ENCODE measurements around the gene CDKL4.
"Not testable (repeated sequence)": the region's sequence is repeated elsewhere in the genome, so short reads cannot be mapped to it uniquely, and the experiment has no call there.

Gene CDKL4

GRCh38 chr2:39176997-39177396 is 66.8 kb downstream of the CDKL4 start:
- DNase-seq = no peak

GRCh38 chr2:39175026-39175812 is 68.6 kb downstream of the CDKL4 start:
- DNase-seq = no peak

DNA sequence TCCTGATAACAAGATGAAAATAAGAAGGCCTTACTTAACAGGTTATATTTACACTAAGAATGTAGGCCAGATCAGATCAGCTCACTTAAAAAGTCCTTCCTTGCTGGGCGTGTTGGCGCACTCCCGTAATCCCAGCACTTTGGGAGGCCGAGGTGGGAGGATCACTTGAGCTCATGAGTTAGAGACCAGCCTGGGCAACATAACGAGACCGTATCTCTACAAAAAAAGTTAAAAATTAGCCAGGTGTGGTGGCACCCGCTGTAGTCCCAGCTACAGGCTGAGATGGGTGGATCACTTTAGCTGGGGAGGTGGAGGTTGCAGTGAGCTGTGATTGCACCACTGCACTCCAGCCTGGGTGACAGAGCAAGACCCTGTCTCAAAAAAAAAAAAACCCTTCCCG is 69.7 kb downstream of the CDKL4 start:
- DNase-seq = no peak

DNA sequence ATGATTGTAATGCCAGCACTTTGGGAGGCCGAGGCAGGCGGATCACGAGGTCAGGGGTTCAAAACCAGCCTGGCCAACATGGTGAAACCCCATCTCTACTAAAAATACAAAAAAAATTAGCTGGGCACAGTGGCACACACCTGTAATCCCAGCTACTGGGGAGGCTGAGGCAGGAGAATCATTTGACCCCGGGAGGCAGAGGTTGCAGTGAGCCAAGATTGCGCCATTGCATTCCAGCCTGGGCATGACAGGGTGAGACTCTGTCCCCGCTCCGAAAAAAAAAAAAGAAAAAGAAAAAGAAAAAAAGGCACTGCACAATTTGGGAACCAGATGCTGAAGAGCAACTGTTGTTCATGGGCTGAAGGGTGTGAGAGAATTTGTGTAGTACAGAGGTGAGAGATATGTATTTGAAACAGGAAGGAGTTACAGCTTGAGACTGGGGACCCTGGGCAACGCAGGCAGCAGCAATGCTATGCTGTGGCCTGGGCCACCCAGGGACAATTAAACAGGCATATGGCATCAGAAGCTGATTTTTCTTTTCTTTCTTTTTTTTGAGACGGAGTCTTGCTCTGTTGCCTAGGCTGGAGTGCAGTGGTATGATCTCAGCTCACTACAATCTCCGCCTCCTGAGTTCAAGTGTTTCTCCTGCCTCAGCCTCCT is 71.6 kb downstream of the CDKL4 start:
- not testable (repeated sequence) for DNase-seq

DNA sequence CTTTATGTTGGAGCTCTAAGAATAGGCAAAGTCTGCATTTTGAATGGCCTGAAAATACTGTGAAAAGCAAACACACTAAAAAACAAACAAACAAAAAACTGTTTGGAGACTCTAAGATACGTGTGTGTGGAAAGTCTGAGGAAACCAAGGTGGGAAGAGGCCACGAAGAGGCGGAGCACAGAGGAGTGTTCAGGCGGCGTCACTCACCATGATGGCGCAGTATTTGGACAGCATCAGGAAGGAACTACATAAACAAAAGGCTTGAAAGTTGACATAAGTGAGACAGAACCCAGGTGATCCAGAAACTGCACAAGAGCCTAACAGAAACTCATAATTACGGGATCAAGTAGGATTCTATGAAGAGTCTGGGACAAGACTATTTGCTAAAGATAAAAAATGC is 72.1 kb downstream of the CDKL4 start:
- DNase-seq = no peak

DNA sequence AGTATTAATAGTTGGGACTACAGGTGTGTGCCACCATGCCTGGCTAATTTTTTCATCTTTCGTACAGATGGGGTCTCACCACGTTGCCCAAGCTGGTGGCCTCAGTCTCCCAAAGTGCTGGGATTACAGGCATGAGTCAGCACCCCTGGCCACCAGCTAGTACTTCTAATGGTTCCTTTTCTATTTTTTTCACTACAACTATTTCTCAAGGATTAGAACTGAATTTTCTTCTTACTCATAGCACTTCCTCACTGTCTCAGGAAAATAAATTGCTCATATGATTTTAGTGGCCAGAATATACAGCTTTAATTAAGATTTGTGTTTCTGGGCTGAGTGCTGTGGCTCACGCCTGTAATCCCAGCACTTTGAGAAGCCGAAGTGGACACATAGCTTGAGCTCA is 79.7 kb downstream of the CDKL4 start:
- DNase-seq = no peak

DNA sequence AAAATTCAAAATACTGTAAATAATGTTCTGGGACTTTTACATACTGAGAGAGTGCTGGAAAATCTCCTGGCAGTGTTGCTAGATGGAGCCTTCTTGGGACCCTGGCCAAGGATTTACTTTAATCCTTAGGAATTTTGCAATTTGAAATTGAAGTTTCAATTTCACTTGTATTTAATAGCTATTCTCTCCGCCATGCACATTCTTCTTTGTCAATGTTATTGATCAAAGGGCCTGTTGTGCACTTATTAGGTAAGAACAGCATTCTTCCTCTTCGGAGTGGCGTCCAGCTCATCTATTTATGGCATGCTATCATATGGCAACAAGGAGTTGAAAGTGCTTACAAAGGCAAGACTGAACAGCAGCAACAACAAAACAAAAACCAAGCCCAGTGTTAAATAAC is 82.8 kb downstream of the CDKL4 start:
- DNase-seq = no peak

DNA sequence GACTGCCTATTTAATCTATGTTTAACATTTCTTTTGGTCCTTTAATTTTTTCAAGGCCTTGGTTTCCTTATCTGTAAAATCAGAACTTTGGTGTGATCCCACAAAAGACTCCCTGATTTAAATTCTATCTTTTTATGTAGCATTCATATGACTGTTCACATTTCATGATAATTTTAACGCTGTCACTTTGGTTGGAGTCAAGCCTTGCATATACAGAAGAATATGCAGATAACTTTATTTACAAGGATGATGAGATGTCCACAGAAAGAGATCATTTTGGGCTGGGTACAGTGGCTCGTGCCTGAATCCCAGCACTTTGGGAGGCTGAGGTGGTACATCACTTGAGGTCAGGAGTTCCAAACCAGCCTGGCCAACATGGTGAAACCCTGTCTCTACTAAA is 84.5 kb downstream of the CDKL4 start:
- no peak for DNase-seq

GRCh38 chr2:39158351-39158750 is 85.4 kb downstream of the CDKL4 start:
- DNase-seq = no peak

DNA sequence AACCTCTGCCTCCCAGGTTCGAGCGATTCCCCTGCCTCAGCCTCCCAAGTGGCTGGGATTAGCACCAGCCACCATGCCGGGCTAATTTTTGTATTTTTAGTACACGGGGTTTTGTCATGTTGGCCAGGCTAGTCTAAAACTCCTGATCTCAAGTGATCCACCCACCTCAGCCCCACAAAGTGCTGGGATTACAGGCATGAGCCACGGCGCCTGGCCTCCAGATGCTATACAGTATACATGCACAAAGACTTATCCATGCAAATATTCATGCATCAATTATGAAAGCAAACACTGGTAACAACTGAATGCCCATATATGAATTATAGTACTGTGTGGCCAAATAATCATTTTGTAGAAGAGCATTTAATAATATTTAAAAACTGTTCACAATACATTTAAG is 86.9 kb downstream of the CDKL4 start:
- no peak for DNase-seq

- DNase-seq = no peak
Observed at GRCh38 chr2:39156107-39156506, 87.7 kb downstream of the CDKL4 start.

GRCh38 chr2:39155573-39155972 is 88.2 kb downstream of the CDKL4 start:
- not testable (repeated sequence) for DNase-seq

- DNase-seq = no peak
Observed at GRCh38 chr2:39154944-39155343, 88.8 kb downstream of the CDKL4 start.

GRCh38 chr2:39153312-39153711 is 90.5 kb downstream of the CDKL4 start:
- no peak for DNase-seq

GRCh38 chr2:39152504-39152903 is 91.3 kb downstream of the CDKL4 start:
- no peak for DNase-seq

DNA sequence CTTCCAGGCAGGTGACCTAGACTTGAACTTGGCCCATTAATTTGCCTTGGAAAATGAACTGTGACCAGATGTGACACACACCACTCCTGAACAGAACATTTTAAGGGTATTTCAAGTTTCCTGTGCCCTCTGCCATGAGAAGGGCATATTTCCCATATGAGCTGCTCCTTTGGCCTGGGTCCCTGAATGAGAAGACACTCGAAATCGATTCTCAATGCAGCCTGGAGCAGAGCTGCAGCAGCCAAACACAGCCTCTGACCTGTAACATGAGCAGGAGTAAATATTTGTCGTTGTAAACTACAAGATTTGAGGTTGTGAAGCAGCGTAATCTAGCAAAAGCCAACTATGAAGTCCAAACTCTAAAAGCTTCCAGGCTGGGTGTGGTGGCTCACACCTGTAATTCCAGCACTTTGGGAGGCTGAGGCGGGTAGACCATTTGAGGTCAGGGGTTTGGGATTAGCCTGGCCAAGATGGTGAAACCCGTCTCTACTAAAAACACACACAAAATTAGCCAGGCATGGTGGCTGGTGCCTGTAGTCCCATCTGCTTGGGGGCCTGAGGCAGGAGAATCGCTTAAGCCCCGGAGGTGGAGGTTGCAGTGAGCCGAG is 92.8 kb downstream of the CDKL4 start:
- no peak for DNase-seq

- no peak for DNase-seq
Observed at GRCh38 chr2:39150102-39150562, 93.6 kb downstream of the CDKL4 start.

- no peak for DNase-seq
Observed at GRCh38 chr2:39146630-39147029, 97.1 kb downstream of the CDKL4 start.

- DNase-seq = no peak
Observed at GRCh38 chr2:39145906-39146421, 97.8 kb downstream of the CDKL4 start.

DNA sequence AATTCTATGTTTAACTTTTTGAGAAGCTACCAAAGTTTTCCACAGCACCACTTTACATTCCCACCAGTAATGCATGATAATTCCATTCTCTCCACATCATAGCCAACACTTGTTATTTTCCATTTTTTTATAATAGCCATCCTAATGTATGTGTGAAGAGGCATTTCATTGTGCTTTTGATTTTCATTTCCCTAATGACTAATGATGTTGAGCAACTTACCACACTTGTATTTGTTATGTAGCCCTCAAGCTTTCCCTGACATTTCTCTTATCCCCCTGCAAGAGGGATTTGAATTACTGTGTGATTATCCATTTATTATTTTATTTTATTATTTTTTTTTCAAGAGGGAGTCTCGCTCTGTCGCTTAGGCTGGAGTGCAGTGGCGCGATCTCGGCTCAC is 99.4 kb downstream of the CDKL4 start:
- no peak for DNase-seq

DNA sequence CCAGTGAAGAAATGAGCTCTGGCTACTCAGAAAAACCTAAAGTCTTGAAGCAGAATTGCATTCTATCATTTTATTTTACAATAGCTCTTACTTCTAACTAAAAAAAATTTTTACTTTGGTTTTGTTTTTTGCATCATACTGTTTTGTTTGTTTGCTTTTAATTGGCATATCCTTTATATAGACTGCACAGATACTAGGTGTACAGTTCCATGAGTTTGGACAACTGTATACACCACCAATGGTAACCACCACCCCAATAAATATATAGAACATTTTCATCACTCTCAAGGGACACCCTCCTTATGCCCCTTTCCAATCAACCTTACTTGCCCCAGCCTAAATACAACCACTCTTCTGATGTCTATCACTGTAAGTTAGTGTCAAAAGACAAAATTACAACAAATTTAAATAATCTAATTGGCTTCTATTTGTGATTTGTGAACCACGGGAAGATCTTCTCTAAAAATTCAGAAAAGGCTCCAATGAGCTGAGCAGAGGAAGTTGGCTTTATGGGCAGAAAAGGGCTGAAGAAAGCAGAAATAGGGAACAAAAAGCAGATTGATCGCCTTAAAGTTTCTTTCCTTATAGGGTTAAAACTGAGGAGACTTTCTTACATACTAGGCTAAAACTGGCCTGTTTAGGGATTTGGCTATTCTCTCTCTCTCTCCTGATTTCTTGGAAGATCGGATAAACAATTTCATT is 100.7 kb downstream of the CDKL4 start:
- DNase-seq = no peak

- DNase-seq = no peak
Observed at GRCh38 chr2:39141334-39142271, 102.2 kb downstream of the CDKL4 start.

Data from NCI-H1092 (cell line).